Measurements from ENCODE around the gene GLB1L.

The GLB1L gene

DNA sequence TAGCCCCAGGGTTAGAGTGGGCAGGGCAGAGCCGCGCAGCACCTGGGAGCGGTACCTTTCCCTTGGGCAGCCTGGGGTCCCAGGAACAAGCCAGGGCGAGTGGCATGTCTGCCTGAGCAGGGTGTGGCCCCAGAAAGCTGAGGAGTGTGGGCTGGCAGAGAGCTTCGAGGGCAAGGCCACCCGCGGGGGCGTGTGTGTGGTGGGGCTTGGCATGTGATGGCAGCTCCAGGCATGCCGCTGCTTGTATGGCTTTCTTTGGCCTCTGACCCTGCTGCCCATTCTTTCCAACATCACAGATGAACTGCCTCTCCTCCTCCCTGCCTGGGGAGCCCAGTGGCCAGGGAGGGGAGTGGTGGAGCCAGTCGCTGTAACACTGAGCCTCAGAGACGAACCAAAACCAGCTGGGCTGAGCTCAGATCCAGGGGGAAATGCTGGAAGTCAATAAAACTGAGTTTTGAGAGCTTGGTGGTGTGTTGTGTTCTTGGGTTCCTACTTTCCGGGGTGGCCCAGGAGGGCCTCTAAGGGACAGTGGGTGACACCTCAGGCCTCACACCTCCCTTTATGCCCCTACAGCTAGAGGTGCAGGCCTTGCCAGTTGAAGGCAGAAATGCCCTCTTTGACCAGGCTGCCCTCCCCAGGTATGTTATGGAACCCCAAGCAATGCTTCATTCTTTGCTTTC, 41.3 kb upstream of the GLB1L start:
- in situ Hi-C loops (cut with MboI; ENCODE audit: low pct_unique_long_range_greater_than_20kb, low sequenced_read_pairs, unreplicated experiment), result no loop called here
- TF ChIP-seq, protein P1, sequence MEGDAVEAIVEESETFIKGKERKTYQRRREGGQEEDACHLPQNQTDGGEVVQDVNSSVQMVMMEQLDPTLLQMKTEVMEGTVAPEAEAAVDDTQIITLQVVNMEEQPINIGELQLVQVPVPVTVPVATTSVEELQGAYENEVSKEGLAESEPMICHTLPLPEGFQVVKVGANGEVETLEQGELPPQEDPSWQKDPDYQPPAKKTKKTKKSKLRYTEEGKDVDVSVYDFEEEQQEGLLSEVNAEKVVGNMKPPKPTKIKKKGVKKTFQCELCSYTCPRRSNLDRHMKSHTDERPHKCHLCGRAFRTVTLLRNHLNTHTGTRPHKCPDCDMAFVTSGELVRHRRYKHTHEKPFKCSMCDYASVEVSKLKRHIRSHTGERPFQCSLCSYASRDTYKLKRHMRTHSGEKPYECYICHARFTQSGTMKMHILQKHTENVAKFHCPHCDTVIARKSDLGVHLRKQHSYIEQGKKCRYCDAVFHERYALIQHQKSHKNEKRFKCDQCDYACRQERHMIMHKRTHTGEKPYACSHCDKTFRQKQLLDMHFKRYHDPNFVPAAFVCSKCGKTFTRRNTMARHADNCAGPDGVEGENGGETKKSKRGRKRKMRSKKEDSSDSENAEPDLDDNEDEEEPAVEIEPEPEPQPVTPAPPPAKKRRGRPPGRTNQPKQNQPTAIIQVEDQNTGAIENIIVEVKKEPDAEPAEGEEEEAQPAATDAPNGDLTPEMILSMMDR (IDR thresholded peaks at IDR 0.05; ENCODE audit: extremely low read depth, insufficient read depth, missing control alignments), result no peak
- peak; percentile 29 for DNase-seq (ENCODE audit: low spot score)

DNA sequence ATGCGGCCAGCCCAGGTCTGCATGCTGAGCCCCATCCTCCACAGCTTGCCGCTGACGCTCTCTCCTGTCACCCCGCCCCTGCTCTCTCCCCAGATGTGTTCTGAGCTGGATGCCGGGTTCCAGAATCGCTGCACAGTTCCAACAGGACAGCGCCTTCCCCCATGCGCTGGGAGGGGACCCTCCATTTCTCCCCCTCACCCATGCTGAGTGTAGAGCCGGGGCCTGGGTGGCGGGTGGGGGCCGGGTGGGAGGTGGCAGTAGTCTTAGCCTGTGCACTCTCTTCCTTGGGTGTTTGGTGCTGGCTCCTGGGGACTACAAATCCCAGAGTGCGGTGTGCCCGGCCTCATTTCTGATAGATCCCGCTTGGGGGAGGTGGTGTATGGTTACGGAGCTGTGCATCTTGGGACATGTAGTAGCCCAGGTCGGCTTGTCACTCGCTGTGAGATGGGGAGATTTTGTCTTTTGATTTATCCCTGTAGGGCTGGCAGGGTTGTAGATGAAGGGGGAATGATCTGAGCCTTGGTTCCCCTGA, 40.7 kb upstream of the GLB1L start:
- DNase-seq (ENCODE audit: low spot score), result no peak
- in situ Hi-C loops (cut with MboI; ENCODE audit: low pct_unique_long_range_greater_than_20kb, low sequenced_read_pairs, unreplicated experiment), result no loop called here

DNA sequence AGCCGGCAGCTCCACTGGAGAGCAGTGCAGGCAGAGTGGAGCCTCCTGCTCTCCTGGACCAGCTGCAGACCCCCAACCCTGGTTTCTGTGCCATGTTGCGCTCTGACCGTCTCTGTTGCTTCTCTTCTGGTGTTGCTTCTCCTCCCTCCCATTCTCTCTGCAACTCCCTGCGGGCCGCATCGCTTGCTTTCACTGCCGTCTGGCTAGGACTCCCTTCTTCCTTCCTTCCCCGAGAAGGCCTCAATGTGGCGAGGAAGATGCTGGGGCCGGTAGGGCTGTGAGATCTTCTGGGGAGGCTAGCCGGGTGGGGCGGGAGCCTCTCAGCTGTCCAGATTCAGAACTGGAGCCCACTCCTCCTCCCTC, 40.1 kb upstream of the GLB1L start:
- TF ChIP-seq, protein P1 (IDR thresholded peaks at IDR 0.05; ENCODE audit: extremely low read depth, insufficient read depth, missing control alignments), result no peak
- DNase-seq (ENCODE audit: low spot score), result peak; percentile 16
- in situ Hi-C loops (cut with MboI; ENCODE audit: low pct_unique_long_range_greater_than_20kb, low sequenced_read_pairs, unreplicated experiment), result no loop called here

More for the DNA sequence above, 40.7 kb upstream of the GLB1L start:
- TF ChIP-seq, protein P1 (IDR thresholded peaks at IDR 0.05; ENCODE audit: extremely low read depth, insufficient read depth, missing control alignments), result no peak

DNA sequence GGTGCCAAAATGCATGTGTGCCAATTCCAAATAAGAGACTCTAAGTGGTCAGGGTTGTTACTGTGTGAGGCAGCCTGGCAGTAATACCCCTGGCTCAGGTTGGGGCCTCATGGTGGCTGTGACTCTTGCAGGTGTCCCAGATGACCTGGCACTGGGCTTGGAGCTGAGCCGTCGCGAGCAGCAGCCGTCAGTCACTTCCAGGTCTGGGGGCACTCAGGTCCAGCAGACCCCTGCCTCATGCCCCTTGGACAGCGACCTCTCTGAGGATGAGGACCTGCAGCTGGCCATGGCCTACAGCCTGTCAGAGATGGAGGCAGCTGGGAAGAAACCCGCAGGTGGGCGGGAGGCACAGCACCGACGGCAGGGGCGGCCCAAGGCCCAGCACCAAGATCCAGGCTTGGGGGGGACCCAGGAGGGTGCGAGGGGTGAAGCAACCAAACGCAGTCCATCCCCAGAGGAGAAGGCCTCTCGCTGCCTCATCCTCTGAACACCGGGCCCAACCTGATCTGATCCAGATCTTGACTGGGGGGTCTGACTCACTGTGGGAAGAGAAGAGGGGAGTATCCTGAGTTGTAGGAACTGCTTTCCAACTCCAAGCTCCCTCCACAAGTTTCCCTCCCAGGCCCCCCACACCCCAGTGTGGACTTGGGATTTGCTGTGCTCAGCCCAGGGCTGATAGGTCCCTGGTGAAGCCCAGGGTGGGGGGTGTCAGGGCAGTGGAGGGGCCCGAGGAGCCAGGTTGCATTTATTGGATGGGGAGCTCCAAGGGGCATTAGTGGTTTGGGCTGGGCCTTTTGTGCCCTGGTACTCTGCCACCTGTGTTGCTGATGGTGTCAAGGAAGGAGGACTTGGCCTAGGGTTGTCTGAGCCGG, 39.5 kb upstream of the GLB1L start:
- TF ChIP-seq, protein P1 (IDR thresholded peaks at IDR 0.05; ENCODE audit: extremely low read depth, insufficient read depth, missing control alignments), result no peak
- peak; percentile 12 for DNase-seq (ENCODE audit: low spot score)
- in situ Hi-C loops (cut with MboI; ENCODE audit: low pct_unique_long_range_greater_than_20kb, low sequenced_read_pairs, unreplicated experiment), result no loop called here

DNA sequence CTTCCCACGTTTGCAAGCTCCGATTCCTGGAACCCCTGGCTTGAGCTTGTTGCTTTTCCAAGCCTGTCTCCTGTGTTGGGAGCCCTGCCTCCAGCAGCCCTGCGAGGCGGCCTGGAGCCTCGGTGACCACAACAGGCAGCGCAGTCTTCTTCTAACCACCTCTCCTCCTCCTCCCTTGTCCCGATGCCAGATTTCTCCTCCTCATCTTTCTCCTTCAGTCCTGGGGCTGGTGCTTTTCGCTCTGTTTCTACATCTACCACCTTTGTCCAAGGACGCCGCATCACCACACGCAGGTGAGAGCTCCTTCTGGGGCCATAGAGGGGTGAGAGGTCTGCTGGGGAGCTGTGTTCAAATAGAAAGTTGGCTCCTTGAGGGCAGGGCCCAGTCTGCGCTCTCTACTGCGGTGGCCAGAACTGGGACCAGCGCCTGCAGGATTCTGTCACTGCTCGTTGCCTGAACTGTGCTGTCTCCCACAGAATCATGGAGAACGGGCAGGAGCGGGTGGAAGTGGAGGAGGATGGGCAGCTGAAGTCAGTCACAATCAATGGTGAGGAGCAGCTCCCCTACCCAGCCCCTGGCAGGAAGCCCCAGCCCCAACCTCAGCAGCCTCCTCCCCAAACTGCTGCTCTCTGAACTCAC, 37.8 kb upstream of the GLB1L start:
- peak; percentile 8 for DNase-seq (ENCODE audit: low spot score)
- TF ChIP-seq, protein P1 (IDR thresholded peaks at IDR 0.05; ENCODE audit: extremely low read depth, insufficient read depth, missing control alignments), result no peak
- in situ Hi-C loops (cut with MboI; ENCODE audit: low pct_unique_long_range_greater_than_20kb, low sequenced_read_pairs, unreplicated experiment), result no loop called here

DNA sequence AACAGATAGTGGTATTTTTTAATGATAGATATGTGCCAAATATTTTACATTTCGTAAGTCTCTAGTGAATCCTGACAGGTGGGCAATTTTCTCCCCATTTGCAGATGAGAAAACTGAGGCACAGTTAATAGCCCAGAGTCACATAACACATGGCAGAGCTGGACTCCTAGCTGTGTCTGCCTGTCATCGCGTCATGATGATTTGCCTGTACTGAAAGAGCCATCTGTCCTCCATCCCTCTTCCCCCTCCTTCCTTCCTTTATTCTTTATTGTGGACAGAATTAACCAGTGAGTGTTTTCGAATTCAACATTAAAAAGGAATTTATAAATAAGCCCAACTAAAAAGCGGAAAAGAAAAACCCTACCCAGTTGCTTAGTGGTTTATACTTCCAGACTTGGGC, 37.1 kb upstream of the GLB1L start:
- in situ Hi-C loops (cut with MboI; ENCODE audit: low pct_unique_long_range_greater_than_20kb, low sequenced_read_pairs, unreplicated experiment), result no loop called here
- no peak for DNase-seq (ENCODE audit: low spot score)
- TF ChIP-seq, protein P1 (IDR thresholded peaks at IDR 0.05; ENCODE audit: extremely low read depth, insufficient read depth, missing control alignments), result no peak

Measured in GM13977 (cell line).